Subcutaneous abdominal adipose tissue (tissue), 5 donors: Measurements from ENCODE around the gene KPNA5.
"Not testable (repeated sequence)": the region's sequence is repeated elsewhere in the genome, so short reads cannot be mapped to it uniquely, and the experiment has no call there.

Source experiments
- H3K27ac ChIP-seq: one replicate; pipeline ENCODE4 v1.7.0; 2013; ENCODE audit warnings: low read depth, mild to moderate bottlenecking, inconsistent platforms, low read length, moderate library complexity
- H3K27me3 ChIP-seq, 5 donors: one replicate each; pipeline ENCODE4 v1.7.0; 2013; ENCODE audit warnings: low read length in 5 of 5, inconsistent platforms in 1 of 5; ENCODE audit not compliant: control insufficient read depth in 5 of 5, insufficient read depth in 4 of 5
- H3K36me3 ChIP-seq, 5 donors: one replicate each; pipeline ENCODE4 v1.7.0; 2013; ENCODE audit warnings: low read length in 5 of 5; ENCODE audit not compliant: control insufficient read depth in 5 of 5, insufficient read depth in 5 of 5
- H3K4me1 ChIP-seq, 5 donors: one replicate each; pipeline ENCODE4 v1.7.0; 2013; ENCODE audit warnings: low read length in 5 of 5, mild to moderate bottlenecking in 3 of 5, moderate library complexity in 1 of 5; ENCODE audit not compliant: control insufficient read depth in 5 of 5, insufficient read depth in 5 of 5
- H3K4me3 ChIP-seq, 5 donors: one replicate each; pipeline ENCODE4 v1.7.0; 2013; ENCODE audit warnings: low read length in 5 of 5, low read depth in 1 of 5
- H3K9ac ChIP-seq, 5 donors: one replicate each; pipeline ENCODE4 v1.7.0; 2013; ENCODE audit warnings: low read length in 5 of 5, mild to moderate bottlenecking in 4 of 5, moderate library complexity in 3 of 5
- H3K9me3 ChIP-seq, 5 donors: one replicate each; pipeline ENCODE4 v1.7.0; 2013; ENCODE audit warnings: low read length in 5 of 5; ENCODE audit not compliant: control insufficient read depth in 5 of 5
- donor health status: healthy.
- donor health status: healthy.
- donor health status: healthy.
- donor health status: healthy.
- donor health status: healthy.

The KPNA5 gene

DNA sequence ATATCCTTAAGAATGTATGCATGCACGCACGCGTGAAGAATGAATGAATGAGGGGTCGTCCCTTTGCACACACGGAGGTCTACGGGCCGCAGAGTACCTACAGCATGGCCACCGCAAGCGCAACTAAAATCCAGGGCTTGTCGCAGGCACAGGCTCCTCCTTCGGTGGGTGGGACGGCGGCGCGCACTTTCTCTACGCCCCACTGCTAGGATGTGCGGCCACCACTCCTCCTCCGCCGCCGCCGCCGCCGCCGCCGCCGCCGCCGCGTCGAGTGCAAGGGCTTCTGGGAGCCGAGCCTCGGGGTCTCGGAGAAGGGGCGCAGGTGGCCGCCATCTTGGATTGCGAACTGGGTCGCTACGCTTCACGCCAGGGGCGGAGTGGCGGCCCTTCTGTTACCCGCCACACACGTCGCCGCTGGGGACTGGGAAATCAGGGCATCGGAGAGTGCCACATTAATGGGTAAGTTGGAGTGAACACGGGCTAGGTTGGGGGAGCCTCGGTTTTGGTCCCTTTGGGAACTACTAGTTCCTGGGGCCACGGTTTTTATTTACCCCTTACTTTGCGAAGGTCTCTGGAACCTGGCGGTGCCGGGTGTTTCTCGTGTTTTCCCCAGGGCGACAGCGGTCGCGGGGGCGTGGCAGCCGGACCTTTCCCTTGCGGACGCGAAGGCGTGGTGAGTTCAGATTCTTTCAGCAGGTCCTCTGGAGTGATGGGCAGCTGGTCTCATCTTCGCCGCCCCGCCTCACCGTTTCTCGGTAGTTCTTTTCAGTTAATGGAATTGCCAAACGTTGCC lies at the start of gene KPNA5:
Gene KPNA5 (plus strand): TSS at position 332 of the 793 bp plus-strand sequence. CDS start 124 bp downstream, at position 456.
- peak within 1 kb of the TSS; percentile 81 to 98 (median 93) for H3K4me3 ChIP-seq
- no peaks in the 10 kb centered on the region for H3K9me3 ChIP-seq
- no peaks in the 10 kb centered on the region for H3K27me3 ChIP-seq
- H3K9ac ChIP-seq = peak within 1 kb of the TSS; percentile 68 to 92 (median 89)
- peaks cover 0 to 4% (median 0%) of the 10 kb centered on the region in 5 donors for H3K36me3 ChIP-seq
- peaks cover 0 to 30% (median 18%) of the 10 kb centered on the region in 5 donors for H3K4me1 ChIP-seq
- H3K27ac ChIP-seq = peak within 1 kb of the TSS; percentile 93

DNA sequence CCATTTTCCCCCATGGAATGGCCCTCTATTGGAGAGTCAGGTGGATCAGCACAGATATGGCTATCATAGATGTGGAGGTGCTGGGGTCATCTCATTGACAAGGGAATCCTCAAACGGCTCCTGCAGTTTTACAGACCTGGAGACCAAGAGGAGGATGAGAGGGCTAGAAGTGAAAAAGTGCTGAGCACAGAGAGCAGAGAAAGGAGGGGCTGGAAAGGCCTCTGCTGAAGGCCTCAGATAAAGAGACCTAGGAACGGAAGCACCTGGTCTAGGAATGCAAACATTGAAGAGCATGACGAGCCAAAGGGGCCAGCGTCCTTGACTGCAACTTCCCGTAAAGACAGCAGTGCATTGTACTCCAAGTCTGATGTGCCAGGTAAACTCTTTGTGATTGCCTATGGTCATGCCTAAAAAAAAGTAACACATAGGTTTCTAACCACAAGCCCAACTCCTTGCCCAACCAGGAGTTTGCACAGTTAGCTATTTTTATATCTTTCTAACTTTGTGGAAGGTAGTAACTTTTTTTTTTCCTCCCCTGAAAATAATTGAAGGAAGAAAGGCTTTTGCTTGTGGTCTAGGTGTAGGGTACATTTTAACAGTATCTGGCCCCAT lies 49.5 kb upstream of the KPNA5 start:
- no peak overlapping the region for H3K9ac ChIP-seq
- peaks cover 5 to 20% (median 13%) of the 10 kb centered on the region in 5 donors for H3K36me3 ChIP-seq
- H3K4me3 ChIP-seq = no peak overlapping the region
- H3K27ac ChIP-seq = no peak overlapping the region
- peaks cover 0 to 8% (median 0%) of the 10 kb centered on the region in 5 donors for H3K4me1 ChIP-seq
- no peaks in the 10 kb centered on the region for H3K27me3 ChIP-seq
- no peaks in the 10 kb centered on the region for H3K9me3 ChIP-seq

DNA sequence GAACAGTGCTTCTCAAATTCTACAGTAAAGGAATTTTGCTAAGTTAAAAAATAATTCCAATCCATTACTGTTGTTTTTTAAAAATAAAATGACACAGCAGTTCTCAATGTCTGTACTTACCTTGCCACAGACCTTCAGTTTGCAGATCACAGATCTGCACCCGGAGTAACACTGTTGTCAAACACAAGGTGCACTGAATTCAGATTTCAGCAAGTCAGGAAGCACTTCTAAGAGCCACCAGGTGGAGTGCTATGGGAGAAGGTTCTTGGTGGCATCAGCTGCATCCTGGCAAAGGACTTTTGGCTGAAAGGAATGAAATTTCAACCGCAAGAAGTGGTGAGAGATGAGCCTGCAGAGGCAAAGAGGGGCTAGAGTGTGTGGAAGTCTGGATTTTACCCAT lies 47.3 kb upstream of the KPNA5 start:
- Histone ChIP-seq H3K27ac (no peak overlapping the region), H3K9me3 (no peaks in the 10 kb centered on the region), H3K36me3 (peaks cover 5 to 20% (median 13%) of the 10 kb centered on the region in 5 donors), H3K9ac (no peak overlapping the region), H3K4me3 (no peak overlapping the region), H3K4me1 (peaks cover 0 to 8% (median 0%) of the 10 kb centered on the region in 5 donors), H3K27me3 (no peaks in the 10 kb centered on the region)

DNA sequence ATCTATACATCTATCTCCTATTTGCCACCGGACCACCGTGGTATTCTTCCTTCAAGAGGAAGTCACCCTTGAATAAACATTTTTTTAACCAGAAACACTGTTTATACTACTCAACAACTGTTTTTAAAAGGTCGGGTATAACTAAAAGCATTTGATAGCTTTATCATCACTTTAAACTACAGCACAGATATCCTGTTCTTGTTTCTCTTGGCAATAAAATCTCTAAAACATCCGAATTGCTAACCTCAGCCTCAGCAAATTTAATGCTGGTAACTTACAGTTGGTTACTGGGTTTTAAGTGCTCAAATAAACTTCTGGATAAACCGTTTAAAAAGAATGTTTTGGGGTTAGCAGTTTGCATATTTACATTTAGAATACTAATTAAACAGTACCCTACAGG lies 32.9 kb upstream of the KPNA5 start:
- H3K36me3 ChIP-seq = peaks cover 11 to 26% (median 20%) of the 10 kb centered on the region in 5 donors
- H3K27ac ChIP-seq = no peak overlapping the region

DNA sequence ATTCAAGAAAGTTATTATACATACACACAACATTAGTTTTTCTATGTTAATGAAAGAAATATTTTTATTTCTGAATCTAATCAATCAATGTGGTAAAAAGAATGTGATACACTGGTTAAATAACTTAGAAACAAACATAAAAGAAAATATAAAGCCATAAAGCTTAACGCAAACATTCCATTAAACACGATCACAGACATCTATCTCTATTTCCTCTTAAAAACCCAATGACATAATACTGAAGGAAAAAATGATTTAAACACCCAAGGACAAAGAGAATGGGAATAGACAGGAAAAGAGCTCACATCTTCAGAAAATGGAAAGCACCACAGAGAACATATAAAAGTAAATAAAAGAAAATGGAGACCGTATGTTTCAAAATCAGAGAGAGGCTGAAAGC lies 31.9 kb upstream of the KPNA5 start:
- Histone ChIP-seq H3K9me3 (no peaks in the 10 kb centered on the region), H3K9ac (no peak overlapping the region), H3K4me1 (peaks cover 0 to 6% (median 0%) of the 10 kb centered on the region in 5 donors), H3K27ac (no peak overlapping the region), H3K27me3 (no peaks in the 10 kb centered on the region), H3K36me3 (peaks cover 11 to 26% (median 20%) of the 10 kb centered on the region in 5 donors), H3K4me3 (no peak overlapping the region)

More for the DNA sequence above, 32.9 kb upstream of the KPNA5 start:
- H3K4me3 ChIP-seq = no peak overlapping the region
- H3K4me1 ChIP-seq = peaks cover 0 to 6% (median 0%) of the 10 kb centered on the region in 5 donors
- no peak overlapping the region for H3K9ac ChIP-seq
- no peaks in the 10 kb centered on the region for H3K9me3 ChIP-seq
- no peaks in the 10 kb centered on the region for H3K27me3 ChIP-seq

DNA sequence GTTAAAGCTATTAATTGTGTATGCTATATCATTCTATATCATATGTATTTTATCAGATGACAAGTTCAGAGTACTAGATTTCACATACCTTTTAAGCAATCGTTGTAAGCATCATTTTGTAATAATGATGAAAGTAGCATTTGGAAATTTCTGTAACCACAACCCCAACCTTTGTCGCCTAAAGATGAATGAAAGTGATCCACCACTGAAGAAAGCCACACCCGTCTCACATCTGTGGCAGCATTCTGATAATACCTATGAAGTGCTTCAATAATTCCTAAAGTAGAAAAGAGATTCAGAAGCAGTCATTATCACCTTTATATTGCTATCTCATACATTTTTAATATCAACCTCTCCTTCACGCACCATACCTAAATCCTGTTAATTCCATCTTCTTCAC lies 29.1 kb upstream of the KPNA5 start:
- Histone ChIP-seq H3K4me1 (peaks cover 0 to 6% (median 0%) of the 10 kb centered on the region in 5 donors), H3K9ac (no peak overlapping the region), H3K27me3 (no peaks in the 10 kb centered on the region), H3K4me3 (no peak overlapping the region), H3K9me3 (no peaks in the 10 kb centered on the region), H3K36me3 (peaks cover 13 to 31% (median 21%) of the 10 kb centered on the region in 5 donors), H3K27ac (no peak overlapping the region)

DNA sequence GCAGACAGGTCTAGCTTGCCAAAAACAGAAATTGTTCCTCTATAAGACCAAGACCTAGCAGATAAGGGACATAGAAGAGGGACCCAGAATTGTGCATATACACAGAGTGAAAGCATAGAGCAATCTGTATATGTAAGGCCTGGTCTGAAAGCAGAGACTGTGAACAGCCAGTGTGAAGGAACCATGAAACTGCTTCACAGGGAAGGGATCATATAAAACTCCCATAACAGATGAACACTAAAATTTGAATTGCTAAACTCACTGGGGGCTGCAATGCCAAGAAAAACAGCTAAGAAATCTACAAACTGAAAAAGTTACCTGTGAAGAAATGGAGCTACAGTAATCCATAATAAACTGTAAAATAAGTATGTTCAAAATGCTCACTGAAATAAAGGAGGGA lies 19.4 kb upstream of the KPNA5 start:
- no peaks in the 10 kb centered on the region for H3K9me3 ChIP-seq
- no peak overlapping the region for H3K27ac ChIP-seq
- H3K4me1 ChIP-seq = peaks cover 0 to 12% (median 3%) of the 10 kb centered on the region in 5 donors
- H3K27me3 ChIP-seq = no peaks in the 10 kb centered on the region
- H3K9ac ChIP-seq = no peak overlapping the region
- no peak overlapping the region for H3K4me3 ChIP-seq
- H3K36me3 ChIP-seq = peaks cover 0 to 12% (median 4%) of the 10 kb centered on the region in 5 donors

DNA sequence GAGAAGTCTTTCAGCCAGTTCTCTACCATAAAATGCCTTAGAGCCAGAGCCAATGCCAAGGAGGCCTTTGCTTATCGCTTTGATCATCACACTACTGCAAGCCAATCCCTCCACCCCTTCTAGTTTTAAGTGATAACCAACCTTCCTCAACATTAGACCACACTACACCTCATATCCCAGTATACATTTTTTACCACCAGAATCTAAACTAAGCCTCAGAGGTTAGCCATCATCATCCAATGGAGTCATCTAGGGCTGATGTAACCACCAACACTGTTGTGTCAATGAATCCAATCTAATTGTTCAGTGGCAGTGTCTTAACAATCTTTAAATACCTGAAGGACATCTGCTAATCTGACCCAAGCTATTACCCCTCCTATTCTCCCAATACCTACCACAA lies 18.8 kb upstream of the KPNA5 start:
- H3K9ac ChIP-seq = no peak overlapping the region
- H3K36me3 ChIP-seq = peaks cover 0 to 9% (median 4%) of the 10 kb centered on the region in 5 donors
- H3K4me1 ChIP-seq = peaks cover 0 to 16% (median 7%) of the 10 kb centered on the region in 5 donors
- no peaks in the 10 kb centered on the region for H3K9me3 ChIP-seq
- no peaks in the 10 kb centered on the region for H3K27me3 ChIP-seq
- H3K4me3 ChIP-seq = no peak overlapping the region
- no peak overlapping the region for H3K27ac ChIP-seq

DNA sequence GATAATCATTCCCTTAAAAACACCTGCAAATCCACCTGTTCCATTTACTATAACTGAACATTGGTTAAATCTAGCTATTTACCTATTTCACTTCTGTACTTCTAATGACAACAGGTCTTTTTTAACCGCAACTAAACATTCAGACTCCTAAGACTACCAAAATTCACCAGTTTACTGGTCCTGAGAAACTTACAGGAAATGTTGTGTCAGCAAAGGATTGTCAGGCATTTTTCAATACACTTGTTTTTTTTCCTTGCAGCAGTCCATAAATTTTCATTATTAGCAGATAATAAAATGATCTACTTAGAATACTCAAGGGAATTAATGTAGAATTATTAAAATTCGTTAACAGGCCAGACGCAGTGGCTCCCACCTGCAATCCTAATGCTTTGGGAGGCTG lies 17.7 kb upstream of the KPNA5 start:
- H3K9me3 ChIP-seq = no peaks in the 10 kb centered on the region
- H3K9ac ChIP-seq = no peak overlapping the region
- H3K4me3 ChIP-seq = no peak overlapping the region
- no peak overlapping the region for H3K27ac ChIP-seq
- H3K4me1 ChIP-seq = peaks cover 2 to 26% (median 14%) of the 10 kb centered on the region in 5 donors
- H3K27me3 ChIP-seq = no peaks in the 10 kb centered on the region
- H3K36me3 ChIP-seq = peaks cover 0 to 2% (median 2%) of the 10 kb centered on the region in 5 donors

DNA sequence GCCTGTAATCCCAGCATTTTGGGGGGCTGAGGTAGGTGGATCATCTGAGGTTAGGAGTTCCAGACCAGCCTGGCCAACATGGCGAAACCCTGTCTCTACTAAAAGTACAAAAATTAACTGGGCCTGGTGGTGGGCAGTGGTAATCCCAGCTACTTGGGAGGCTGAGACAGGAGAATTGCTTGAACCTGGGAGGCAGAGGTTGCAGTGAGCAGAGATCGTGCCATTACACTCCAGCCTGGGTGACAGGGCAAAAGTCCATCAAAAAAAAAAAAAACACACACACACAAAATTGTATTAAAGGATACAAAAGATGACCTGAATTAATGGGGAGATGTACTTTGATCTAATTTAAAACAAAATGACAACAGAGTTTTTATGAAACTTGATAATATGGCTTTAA lies 16.8 kb upstream of the KPNA5 start:
- H3K4me1 ChIP-seq = peaks cover 2 to 27% (median 14%) of the 10 kb centered on the region in 5 donors
- not testable (repeated sequence) for H3K9ac ChIP-seq, H3K27ac ChIP-seq, H3K27me3 ChIP-seq, H3K9me3 ChIP-seq, H3K36me3 ChIP-seq, H3K4me3 ChIP-seq
